EH (cell line): ENCODE results near the gene MEG3.

Experiments
- DNase-seq: peaks from one replicate; pipeline ENCODE4 v3.0.0-alpha.2; 2015; ENCODE audit warnings: low read depth

MEG3 gene

DNA sequence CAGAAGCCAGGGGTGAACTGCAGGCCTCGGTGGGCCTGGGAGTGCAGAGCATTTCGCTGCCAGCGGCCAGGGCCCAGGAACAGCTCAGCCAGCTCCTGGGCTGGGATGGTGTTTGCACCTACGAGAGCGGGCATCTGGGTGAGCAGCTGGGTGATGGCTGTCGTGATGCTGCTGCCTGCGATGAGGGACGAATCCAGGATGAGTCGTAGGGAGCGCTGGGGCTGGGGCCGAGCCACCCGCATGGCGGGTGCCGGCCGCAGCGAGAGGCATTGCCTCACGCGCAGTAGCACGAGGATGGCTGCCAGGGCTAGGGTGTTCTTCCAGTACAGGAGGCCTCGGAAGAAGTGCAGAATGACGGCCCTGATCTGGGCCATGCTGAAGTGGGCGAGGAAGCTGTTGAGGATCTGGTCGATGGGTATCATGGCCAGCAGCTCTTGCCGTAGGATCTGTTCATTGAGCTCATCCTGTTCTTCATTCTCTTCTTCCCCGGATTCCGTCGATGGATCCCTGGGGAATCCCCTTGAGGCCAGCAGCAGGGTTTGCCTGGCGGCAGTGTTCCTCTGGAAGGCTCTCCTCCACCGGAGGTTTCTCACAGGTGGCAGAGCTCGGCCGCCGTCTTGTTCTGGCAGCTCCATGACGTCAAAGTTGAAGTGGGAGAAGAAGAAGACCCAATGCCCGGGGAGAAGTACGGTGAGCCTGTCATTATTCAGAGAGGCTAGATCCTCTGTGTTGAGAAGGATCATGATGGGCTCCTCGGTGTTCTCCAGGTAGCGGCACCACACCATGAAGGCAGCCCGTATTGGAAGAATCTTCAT is 55.5 kb downstream of the MEG3 start:
- no peak for DNase-seq

DNA sequence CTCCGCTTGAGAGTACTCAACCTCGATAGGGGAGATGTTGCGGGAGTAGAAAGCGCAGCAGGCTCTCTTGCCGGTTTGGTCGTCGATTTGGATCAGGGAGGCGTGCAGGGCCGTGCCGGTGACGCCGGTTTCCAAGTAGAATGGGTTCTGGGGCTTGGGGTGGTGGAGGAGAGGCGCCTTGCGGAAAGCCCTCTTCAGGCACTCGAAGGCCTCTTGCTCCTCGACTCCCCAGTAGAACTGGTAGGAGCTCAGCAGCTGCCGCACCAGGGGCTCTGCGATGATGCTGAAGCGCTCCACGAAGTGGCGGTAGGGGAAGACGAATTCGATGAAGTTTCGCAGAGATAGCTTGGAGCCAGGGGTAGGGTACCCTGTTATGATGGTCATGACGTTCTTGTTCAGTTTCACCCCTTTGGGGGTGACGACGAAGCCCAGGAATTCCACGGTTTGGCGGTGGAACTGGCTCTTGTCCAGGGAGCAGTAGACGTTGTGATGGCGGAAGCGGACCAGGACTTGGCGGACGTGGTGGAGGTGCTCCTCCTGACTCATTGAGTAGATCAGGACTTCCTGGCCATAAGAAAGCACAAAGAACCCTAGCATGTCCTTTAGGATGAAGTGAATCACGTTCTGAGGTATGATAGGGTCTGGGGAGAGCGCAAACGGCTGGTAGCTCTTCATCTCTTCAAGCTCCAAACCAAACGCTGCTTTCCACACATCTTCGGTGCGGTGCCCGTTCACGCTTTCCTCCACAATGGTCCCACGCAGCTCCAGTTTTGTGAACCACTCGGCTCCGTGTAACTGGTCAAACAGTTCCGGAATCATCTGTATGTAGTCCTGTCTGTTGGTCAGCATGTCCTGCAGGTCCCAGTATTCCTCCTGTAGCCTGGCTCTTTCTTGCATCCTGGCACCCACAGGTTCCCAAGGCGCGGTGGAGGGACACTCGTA is 56.4 kb downstream of the MEG3 start:
- DNase-seq, result no peak

DNA sequence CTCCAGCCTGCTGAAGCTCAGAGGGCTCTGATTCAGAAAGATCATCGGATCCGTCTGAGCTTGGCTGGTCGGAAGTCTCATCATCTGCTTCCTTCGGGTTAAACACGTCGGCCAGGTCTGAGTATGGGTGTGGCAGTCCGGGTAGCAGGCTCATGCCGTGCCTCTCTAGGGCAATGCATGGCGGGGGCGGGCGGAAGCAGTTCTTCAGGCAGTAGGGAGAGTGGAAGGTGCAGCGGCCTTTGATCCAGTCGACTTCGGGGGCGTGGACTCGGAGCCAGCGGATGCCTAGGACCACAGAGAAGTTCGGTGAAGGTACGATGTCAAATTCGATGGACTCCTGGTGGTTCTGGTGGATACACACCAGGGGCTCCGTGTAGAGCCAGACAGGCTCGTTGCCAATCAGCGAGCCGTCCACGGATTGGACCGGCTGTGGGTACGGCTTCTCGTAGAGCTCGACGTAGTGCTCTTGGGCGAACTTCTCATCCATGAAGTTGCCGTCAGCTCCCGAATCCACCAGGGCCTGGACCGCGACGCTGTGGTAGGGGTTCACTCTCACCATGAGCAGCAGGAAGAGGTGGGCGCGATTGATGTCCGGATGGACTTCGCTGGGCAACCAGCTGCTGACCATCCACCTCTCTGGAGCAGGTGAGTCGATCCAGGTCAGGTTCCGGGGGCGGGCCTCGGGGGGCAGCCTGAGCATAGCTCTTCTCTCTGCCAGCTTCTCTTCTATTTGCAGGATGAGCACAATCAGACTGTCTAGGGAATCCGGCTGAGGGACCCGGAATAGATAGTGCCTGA is 57.3 kb downstream of the MEG3 start:
- no peak for DNase-seq

DNA sequence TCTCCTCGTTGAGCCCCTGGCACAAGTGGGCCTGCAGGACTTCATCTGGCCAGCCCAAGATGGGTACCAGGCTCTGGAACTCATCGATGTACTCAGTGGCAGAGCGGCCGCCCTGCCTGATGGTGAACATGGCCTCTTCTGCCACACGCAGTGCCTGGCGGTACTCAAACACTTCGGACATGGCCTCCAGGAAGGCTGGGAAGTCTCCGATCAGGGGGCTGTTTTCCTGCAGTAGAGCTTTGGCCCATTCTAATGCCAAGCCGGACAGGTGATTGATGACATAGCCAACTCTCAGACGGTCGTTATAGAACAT is 57.8 kb downstream of the MEG3 start:
- DNase-seq, result no peak

- no peak for DNase-seq
Measured at GRCh38 chr14:100884456-100884855, 58.5 kb downstream of the MEG3 start.

- DNase-seq, result no peak
Measured at GRCh38 chr14:100885196-100885595, 59.3 kb downstream of the MEG3 start.

DNA sequence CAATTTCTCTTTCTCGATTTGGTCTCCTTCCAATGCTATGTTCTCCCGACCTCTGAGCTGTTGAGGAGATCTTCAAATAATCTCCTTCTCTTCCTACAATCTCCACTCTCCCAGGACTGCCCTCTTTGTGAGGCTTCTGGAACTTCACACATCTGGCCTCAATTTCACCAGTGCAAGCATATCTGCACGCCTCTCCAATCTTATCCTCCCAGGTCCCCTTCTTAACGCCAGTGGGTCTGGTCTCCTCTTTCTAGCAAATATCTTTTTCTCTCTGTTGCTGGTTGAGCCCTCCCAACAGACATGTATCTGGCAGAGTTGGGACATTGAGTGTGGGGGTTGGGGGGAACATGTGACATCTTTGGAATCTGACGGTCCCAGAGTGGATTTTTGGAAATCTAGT is 59.7 kb downstream of the MEG3 start:
- peak; percentile 3 for DNase-seq

DNA sequence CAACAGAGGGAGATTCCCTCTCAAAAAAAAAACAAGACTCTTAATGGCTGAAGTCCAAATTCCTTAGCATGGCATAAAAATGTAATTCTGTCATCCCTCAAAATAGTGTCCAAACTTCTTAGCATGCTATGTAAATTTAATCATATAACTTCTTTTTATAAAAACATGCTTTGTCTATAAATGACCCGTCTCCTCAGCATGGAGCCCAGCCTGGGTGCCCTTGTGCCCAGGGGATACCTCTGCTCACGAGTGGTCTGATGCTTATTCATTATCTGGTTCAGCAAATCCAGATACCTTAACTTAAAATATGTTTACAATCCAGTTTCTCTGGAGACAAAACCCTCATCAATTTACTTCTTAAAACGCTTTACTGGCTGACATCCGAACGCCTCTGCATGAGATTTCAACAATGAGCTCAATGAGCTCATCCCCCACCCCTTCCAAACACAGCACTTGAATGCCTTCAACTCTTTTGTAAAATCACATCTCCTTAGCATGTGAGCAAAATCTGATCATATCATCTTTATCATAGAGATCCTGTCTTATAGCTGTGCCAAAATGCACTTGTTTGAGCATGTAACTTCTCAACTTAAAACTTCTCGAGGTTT is 61.9 kb downstream of the MEG3 start:
- DNase-seq, result no peak

GRCh38 chr14:100888789-100889315 is 62.9 kb downstream of the MEG3 start:
- DNase-seq, result peak; percentile 7

GRCh38 chr14:100889641-100890040 is 63.7 kb downstream of the MEG3 start:
- DNase-seq, result no peak

- no peak for DNase-seq
Measured at GRCh38 chr14:100890061-100890850, 64.3 kb downstream of the MEG3 start.

GRCh38 chr14:100891051-100891450 is 65.1 kb downstream of the MEG3 start:
- DNase-seq, result no peak

GRCh38 chr14:100891501-100892445 is 65.9 kb downstream of the MEG3 start:
- DNase-seq, result no peak

GRCh38 chr14:100892496-100893227 is 66.7 kb downstream of the MEG3 start:
- DNase-seq, result no peak

GRCh38 chr14:100893228-100893601 is 67.3 kb downstream of the MEG3 start:
- no peak for DNase-seq

GRCh38 chr14:100893760-100894159 is 67.8 kb downstream of the MEG3 start:
- no peak for DNase-seq

DNA sequence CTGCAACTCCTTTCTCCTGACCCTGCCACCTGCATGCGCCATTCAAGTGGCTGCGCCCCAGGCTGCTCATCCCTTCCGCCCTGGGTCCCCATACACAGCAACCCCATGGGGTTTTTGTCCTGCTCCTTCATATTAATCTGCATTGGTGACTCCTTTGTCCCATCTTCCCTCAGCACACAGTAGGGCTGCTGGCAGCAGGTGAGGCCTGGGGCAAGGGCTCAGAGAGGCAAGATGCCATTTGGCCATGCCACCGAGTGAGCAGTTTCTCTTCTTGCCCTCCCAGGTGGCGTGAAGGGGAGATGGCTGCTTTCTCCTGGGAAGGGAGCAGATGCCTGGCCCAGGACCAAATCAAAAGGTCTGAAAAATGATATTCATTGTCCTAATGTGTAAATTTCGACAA is 68.5 kb downstream of the MEG3 start:
- DNase-seq, result no peak

DNA sequence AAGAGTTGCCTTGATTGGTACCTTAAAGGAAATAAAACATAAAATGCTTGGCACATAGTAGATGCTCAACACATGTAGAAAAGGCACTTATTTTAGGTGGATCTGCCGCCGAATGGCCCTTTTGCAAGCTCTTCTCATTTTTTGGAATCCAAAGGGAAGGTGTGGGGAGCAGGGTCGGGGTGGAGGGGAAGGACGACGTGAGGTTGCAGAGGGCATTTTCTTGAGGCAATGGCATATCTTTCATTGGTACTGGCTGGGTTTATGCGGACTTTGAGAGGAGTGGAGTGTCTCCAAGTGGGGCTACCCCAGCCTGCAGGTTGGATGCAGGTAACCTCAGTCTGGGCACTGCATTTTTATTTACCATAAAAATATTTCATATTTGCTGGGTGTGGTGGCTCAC is 69.5 kb downstream of the MEG3 start:
- no peak for DNase-seq
